HepG2 (cell line): Measurements from ENCODE around the gene UCN. TPM values are rescaled to one million over a fixed set of nuclear protein-coding genes. Genes with fewer than 3 reads are reported as not detected.
A peak's percentile ranks its signal among the peaks of the same experiment; 100 is the strongest.

Experiments
- FOSL2 ChIP-seq: sonication (generic); formaldehyde crosslinking; IDR thresholded peaks from 2 replicates; pipeline ENCODE4 v1.4.0; 2020; ENCODE audit warnings: missing genetic modification reagents
- GABPA ChIP-seq, 2 experiments: IDR thresholded peaks; 2 replicates each; pipeline ENCODE4 v1.6.1; 2011 to 2016; ENCODE audit warnings: low read depth in 2 of 2, low read length in 1 of 2, missing biosample characterization in 1 of 2, missing genetic modification characterization in 1 of 2
- HNF1B ChIP-seq: sonication (generic); formaldehyde crosslinking; IDR thresholded peaks from 2 replicates; pipeline ENCODE4 v1.5.1; 2020; ENCODE audit warnings: mild to moderate bottlenecking, moderate library complexity, missing genetic modification reagents
- JUN ChIP-seq: sonication (generic); formaldehyde crosslinking; IDR thresholded peaks from 2 replicates; pipeline ENCODE4 v1.4.0; 2020; ENCODE audit warnings: mild to moderate bottlenecking, missing genetic modification reagents
- JUND ChIP-seq: sonication (generic); formaldehyde crosslinking; IDR thresholded peaks from 2 replicates; pipeline ENCODE4 v1.8.0; 2022; ENCODE audit warnings: mild to moderate bottlenecking, missing genetic modification reagents
- MBD4 ChIP-seq: IDR thresholded peaks from 2 replicates; pipeline ENCODE4 v1.6.1; 2012; ENCODE audit warnings: low read length, inconsistent platforms, borderline replicate concordance
- NCOA5 ChIP-seq: sonication (generic); formaldehyde crosslinking; IDR thresholded peaks from 2 replicates; pipeline ENCODE4 v1.4.0; 2020; ENCODE audit warnings: missing genetic modification reagents
- NFKB2 ChIP-seq: sonication (generic); formaldehyde crosslinking; IDR thresholded peaks from 2 replicates; pipeline ENCODE4 v1.4.0; 2020; ENCODE audit warnings: missing genetic modification reagents, borderline replicate concordance
- PAWR ChIP-seq: sonication (generic); formaldehyde crosslinking; IDR thresholded peaks from 2 replicates; pipeline ENCODE4 v1.4.0; 2020; ENCODE audit warnings: missing genetic modification reagents, mild to moderate bottlenecking, borderline replicate concordance
- PHF21A ChIP-seq: sonication (generic); formaldehyde crosslinking; IDR thresholded peaks from 2 replicates; pipeline ENCODE4 v1.5.0; 2020; ENCODE audit warnings: mild to moderate bottlenecking, missing genetic modification reagents
- SMC3 ChIP-seq: IDR thresholded peaks from 2 replicates; pipeline ENCODE4 v1.6.1; 2011; ENCODE audit warnings: low read length, improper control_type of control experiment
- TBX2 ChIP-seq: sonication (generic); formaldehyde crosslinking; IDR thresholded peaks from 2 replicates; pipeline ENCODE4 v1.5.0; 2020; ENCODE audit warnings: missing genetic modification reagents, mild to moderate bottlenecking, borderline replicate concordance
- ZMYM3 ChIP-seq: sonication (generic); formaldehyde crosslinking; IDR thresholded peaks from 2 replicates; pipeline ENCODE4 v1.5.1; 2020; ENCODE audit warnings: mild to moderate bottlenecking, missing genetic modification reagents
- ZNF136 ChIP-seq: sonication (generic); formaldehyde crosslinking; IDR thresholded peaks from 2 replicates; pipeline ENCODE4 v1.8.1; 2022; ENCODE audit warnings: low read depth, mild to moderate bottlenecking, moderate library complexity, missing genetic modification reagents
- ZNF333 ChIP-seq: sonication (generic); formaldehyde crosslinking; IDR thresholded peaks from 2 replicates; pipeline ENCODE4 v1.4.0; 2020; ENCODE audit warnings: mild to moderate bottlenecking, missing genetic modification reagents, borderline replicate concordance
- ZSCAN20 ChIP-seq: sonication (generic); formaldehyde crosslinking; IDR thresholded peaks from 2 replicates; pipeline ENCODE4 v1.4.0; 2020; ENCODE audit warnings: missing genetic modification reagents, mild to moderate bottlenecking, borderline replicate concordance
- ZSCAN22 ChIP-seq: sonication (generic); formaldehyde crosslinking; IDR thresholded peaks from 2 replicates; pipeline ENCODE4 v1.4.0; 2020; ENCODE audit warnings: mild to moderate bottlenecking, missing genetic modification reagents
- ZSCAN25 ChIP-seq: sonication (generic); formaldehyde crosslinking; IDR thresholded peaks from 2 replicates; pipeline ENCODE4 v1.8.0; 2022; ENCODE audit warnings: mild to moderate bottlenecking, missing genetic modification reagents
- polyA plus RNA-seq, 8 experiments: library from polyadenylated mRNA; depleted of rRNA in 3 of 8; stranded (reverse) in 7 of 8; unstranded in 1 of 8; fragments of >200 nt; fragmentation: Illumina TruSeq in 4 of 8; extraction: Trizol in 4 of 8; gene quantifications; 2 replicates each; pipeline versions ENCODE4 v1.2.1 to v1.2.3, GENCODE V29; 2011 to 2016; ENCODE audit warnings: low read depth in 4 of 8, missing spikeins in 1 of 8, mixed read lengths in 1 of 8; ENCODE audit not compliant: insufficient read depth in 1 of 8
- total RNA-seq, 5 experiments: library from RNA; depleted of rRNA; stranded (reverse); fragments of >200 nt; fragmentation: Illumina TruSeq; extraction: Trizol; gene quantifications; 2 replicates each; pipeline ENCODE4 v1.2.3, GENCODE V29; 2016; ENCODE audit warnings: low read depth in 1 of 5
- TF ChIP-seq, protein P1 (sequence below): sonication (generic); formaldehyde crosslinking; IDR thresholded peaks from 2 replicates; pipeline ENCODE4 v1.4.0; 2020; ENCODE audit warnings: mild to moderate bottlenecking, missing genetic modification reagents, borderline replicate concordance
- TF ChIP-seq, protein P2 (sequence below): sonication (generic); formaldehyde crosslinking; IDR thresholded peaks from 2 replicates; pipeline ENCODE4 v1.5.1; 2020; ENCODE audit warnings: mild to moderate bottlenecking, missing genetic modification reagents, moderate library complexity

Gene UCN
- total and polyA plus RNA-seq, 2 of the 13 experiments (the other 11 are each of a cell fraction or from before 2014, with no cell fraction given) = 1.2 to 2.3 TPM

DNA sequence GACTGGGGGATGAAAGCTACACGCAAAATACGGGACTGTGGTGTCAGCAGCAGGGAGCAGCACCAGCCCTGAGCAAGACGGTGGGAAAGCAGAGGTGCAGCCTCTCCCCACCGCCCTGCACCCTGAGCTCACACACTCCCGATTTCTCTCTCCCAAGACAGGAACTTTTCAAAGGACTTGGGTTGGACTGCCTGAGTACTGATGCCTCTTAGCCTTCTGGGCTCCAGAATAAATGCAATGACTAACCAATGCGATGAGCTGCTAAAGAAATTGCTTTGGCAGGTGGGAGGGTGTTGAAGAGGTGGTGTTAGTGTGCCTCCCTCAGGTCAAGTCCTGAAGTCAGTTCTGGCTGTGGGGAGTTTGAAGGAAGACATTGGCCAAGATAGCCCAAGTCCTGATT lies 16.4 kb downstream of the UCN start (continued):
- TF ChIP-seq, protein P1, sequence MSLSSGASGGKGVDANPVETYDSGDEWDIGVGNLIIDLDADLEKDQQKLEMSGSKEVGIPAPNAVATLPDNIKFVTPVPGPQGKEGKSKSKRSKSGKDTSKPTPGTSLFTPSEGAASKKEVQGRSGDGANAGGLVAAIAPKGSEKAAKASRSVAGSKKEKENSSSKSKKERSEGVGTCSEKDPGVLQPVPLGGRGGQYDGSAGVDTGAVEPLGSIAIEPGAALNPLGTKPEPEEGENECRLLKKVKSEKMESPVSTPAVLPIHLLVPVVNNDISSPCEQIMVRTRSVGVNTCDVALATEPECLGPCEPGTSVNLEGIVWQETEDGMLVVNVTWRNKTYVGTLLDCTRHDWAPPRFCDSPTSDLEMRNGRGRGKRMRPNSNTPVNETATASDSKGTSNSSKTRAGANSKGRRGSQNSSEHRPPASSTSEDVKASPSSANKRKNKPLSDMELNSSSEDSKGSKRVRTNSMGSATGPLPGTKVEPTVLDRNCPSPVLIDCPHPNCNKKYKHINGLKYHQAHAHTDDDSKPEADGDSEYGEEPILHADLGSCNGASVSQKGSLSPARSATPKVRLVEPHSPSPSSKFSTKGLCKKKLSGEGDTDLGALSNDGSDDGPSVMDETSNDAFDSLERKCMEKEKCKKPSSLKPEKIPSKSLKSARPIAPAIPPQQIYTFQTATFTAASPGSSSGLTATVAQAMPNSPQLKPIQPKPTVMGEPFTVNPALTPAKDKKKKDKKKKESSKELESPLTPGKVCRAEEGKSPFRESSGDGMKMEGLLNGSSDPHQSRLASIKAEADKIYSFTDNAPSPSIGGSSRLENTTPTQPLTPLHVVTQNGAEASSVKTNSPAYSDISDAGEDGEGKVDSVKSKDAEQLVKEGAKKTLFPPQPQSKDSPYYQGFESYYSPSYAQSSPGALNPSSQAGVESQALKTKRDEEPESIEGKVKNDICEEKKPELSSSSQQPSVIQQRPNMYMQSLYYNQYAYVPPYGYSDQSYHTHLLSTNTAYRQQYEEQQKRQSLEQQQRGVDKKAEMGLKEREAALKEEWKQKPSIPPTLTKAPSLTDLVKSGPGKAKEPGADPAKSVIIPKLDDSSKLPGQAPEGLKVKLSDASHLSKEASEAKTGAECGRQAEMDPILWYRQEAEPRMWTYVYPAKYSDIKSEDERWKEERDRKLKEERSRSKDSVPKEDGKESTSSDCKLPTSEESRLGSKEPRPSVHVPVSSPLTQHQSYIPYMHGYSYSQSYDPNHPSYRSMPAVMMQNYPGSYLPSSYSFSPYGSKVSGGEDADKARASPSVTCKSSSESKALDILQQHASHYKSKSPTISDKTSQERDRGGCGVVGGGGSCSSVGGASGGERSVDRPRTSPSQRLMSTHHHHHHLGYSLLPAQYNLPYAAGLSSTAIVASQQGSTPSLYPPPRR (CRISPR knock-in tag) = no peak
- no peak for TF ChIP-seq PHF21A
- TF ChIP-seq SMC3 = peak; percentile 35; the same call in 1 of the 2 replicates
- peak; percentile 49; the same call in 1 of the 2 replicates for TF ChIP-seq TBX2 (CRISPR knock-in tag)
- no peak for TF ChIP-seq ZNF333 (CRISPR knock-in tag)
- TF ChIP-seq ZSCAN20 = no peak
- 0 out of 2 replicates have a peak, but pooled peaks have one; percentile 49 for TF ChIP-seq ZNF136
- TF ChIP-seq PAWR (CRISPR knock-in tag) = 0 out of 2 replicates have a peak, but pooled peaks have one; percentile 29
- TF ChIP-seq GABPA (IDR thresholded peaks at IDR 0.05; ENCODE audit: low read depth, low read length) = no peak
- TF ChIP-seq GABPA (CRISPR knock-in tag; IDR thresholded peaks at IDR 0.05; ENCODE audit: low read depth) = no peak
- TF ChIP-seq JUN = no peak
- no peak for TF ChIP-seq JUND (CRISPR knock-in tag)
- no peak for TF ChIP-seq NFKB2 (CRISPR knock-in tag)
- peak; percentile 14; the same call in 1 of the 2 replicates for TF ChIP-seq FOSL2 (CRISPR knock-in tag)
- no peak for TF ChIP-seq NCOA5 (CRISPR knock-in tag)
- TF ChIP-seq, protein P2, sequence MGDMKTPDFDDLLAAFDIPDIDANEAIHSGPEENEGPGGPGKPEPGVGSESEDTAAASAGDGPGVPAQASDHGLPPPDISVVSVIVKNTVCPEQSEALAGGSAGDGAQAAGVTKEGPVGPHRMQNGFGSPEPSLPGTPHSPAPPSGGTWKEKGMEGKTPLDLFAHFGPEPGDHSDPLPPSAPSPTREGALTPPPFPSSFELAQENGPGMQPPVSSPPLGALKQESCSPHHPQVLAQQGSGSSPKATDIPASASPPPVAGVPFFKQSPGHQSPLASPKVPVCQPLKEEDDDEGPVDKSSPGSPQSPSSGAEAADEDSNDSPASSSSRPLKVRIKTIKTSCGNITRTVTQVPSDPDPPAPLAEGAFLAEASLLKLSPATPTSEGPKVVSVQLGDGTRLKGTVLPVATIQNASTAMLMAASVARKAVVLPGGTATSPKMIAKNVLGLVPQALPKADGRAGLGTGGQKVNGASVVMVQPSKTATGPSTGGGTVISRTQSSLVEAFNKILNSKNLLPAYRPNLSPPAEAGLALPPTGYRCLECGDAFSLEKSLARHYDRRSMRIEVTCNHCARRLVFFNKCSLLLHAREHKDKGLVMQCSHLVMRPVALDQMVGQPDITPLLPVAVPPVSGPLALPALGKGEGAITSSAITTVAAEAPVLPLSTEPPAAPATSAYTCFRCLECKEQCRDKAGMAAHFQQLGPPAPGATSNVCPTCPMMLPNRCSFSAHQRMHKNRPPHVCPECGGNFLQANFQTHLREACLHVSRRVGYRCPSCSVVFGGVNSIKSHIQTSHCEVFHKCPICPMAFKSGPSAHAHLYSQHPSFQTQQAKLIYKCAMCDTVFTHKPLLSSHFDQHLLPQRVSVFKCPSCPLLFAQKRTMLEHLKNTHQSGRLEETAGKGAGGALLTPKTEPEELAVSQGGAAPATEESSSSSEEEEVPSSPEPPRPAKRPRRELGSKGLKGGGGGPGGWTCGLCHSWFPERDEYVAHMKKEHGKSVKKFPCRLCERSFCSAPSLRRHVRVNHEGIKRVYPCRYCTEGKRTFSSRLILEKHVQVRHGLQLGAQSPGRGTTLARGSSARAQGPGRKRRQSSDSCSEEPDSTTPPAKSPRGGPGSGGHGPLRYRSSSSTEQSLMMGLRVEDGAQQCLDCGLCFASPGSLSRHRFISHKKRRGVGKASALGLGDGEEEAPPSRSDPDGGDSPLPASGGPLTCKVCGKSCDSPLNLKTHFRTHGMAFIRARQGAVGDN (CRISPR knock-in tag) = 0 out of 2 replicates have a peak, but pooled peaks have one; percentile 17
- TF ChIP-seq ZMYM3 = peak; percentile 11; the same call in 1 of the 2 replicates
- peak; percentile 88 for TF ChIP-seq ZSCAN25 (CRISPR knock-in tag)
- no peak for TF ChIP-seq ZSCAN22
- no peak for TF ChIP-seq MBD4
- TF ChIP-seq HNF1B (CRISPR knock-in tag) = peak; percentile 45; the same call in 1 of the 2 replicates
